KOPT-K1 (cell line): ENCODE measurements around the gene CCBE1.
"Not testable (repeated sequence)": the region's sequence is repeated elsewhere in the genome, so short reads cannot be mapped to it uniquely, and the experiment has no call there.

Source experiments
- H3K27ac ChIP-seq: fragments of 200-600 bp; sonication (generic); 2 replicates; pipeline ENCODE4 v1.5.1; 2016; ENCODE audit warnings: antibody characterized with exemption, mild to moderate bottlenecking, low read depth, low read length; ENCODE audit not compliant: poor library complexity, severe bottlenecking
- H3K36me3 ChIP-seq: fragments of 200-600 bp; sonication (generic); 2 replicates; pipeline ENCODE4 v1.5.1; 2017; ENCODE audit warnings: antibody characterized with exemption, mild to moderate bottlenecking, low read length, moderate library complexity; ENCODE audit not compliant: insufficient read depth
- H3K9me3 ChIP-seq: fragments of 200-600 bp; sonication (generic); 2 replicates; pipeline ENCODE4 v1.5.1; 2017; ENCODE audit warnings: antibody characterized with exemption, low read length, mild to moderate bottlenecking; ENCODE audit not compliant: insufficient read depth, poor library complexity, severe bottlenecking

Gene CCBE1

GRCh38 chr18:59697236-59697932, at the start of gene CCBE1:
CCBE1 (minus strand) TSS chr18:59697423.
- H3K27ac ChIP-seq, result no peak within 1 kb of the TSS
- peaks cover 25% of the 10 kb centered on the region for H3K9me3 ChIP-seq
- H3K36me3 ChIP-seq, result no peaks in the 10 kb centered on the region

- Histone ChIP-seq H3K9me3 (no peaks in the 10 kb centered on the region), H3K36me3 (no peaks in the 10 kb centered on the region), H3K27ac (no peak overlapping the region)
These were observed 47.1 kb upstream of the CCBE1 start for GRCh38 chr18:59744271-59744721.

- Histone ChIP-seq H3K27ac (no peak overlapping the region), H3K36me3 (no peaks in the 10 kb centered on the region), H3K9me3 (no peaks in the 10 kb centered on the region)
These were observed 46.3 kb upstream of the CCBE1 start for GRCh38 chr18:59743566-59743965.

GRCh38 chr18:59742325-59743111, 45.3 kb upstream of the CCBE1 start:
- Histone ChIP-seq H3K27ac (no peak overlapping the region), H3K9me3 (no peaks in the 10 kb centered on the region), H3K36me3 (no peaks in the 10 kb centered on the region)

- H3K9me3 ChIP-seq, result no peaks in the 10 kb centered on the region
- no peak overlapping the region for H3K27ac ChIP-seq
- no peaks in the 10 kb centered on the region for H3K36me3 ChIP-seq
These were observed 42.9 kb upstream of the CCBE1 start for GRCh38 chr18:59740141-59740540.

- H3K27ac ChIP-seq, result no peak overlapping the region
- no peaks in the 10 kb centered on the region for H3K9me3 ChIP-seq
- no peaks in the 10 kb centered on the region for H3K36me3 ChIP-seq
These were observed 40.6 kb upstream of the CCBE1 start for GRCh38 chr18:59737776-59738300.

GRCh38 chr18:59737335-59737734, 40.1 kb upstream of the CCBE1 start:
- not testable (repeated sequence) for H3K36me3 ChIP-seq, H3K9me3 ChIP-seq, H3K27ac ChIP-seq

- no peak overlapping the region for H3K27ac ChIP-seq
- H3K36me3 ChIP-seq, result no peaks in the 10 kb centered on the region
- no peaks in the 10 kb centered on the region for H3K9me3 ChIP-seq
These were observed 38.8 kb upstream of the CCBE1 start for GRCh38 chr18:59736061-59736460.

- Histone ChIP-seq H3K9me3 (no peaks in the 10 kb centered on the region), H3K36me3 (no peaks in the 10 kb centered on the region), H3K27ac (no peak overlapping the region)
These were observed 38.1 kb upstream of the CCBE1 start for GRCh38 chr18:59735269-59735860.

GRCh38 chr18:59733421-59733820, 36.2 kb upstream of the CCBE1 start:
- H3K27ac ChIP-seq, result no peak overlapping the region
- no peaks in the 10 kb centered on the region for H3K36me3 ChIP-seq
- no peaks in the 10 kb centered on the region for H3K9me3 ChIP-seq

- Histone ChIP-seq H3K27ac (no peak overlapping the region), H3K9me3 (no peaks in the 10 kb centered on the region), H3K36me3 (no peaks in the 10 kb centered on the region)
These were observed 33.7 kb upstream of the CCBE1 start for GRCh38 chr18:59730896-59731295.

GRCh38 chr18:59729781-59730180, 32.6 kb upstream of the CCBE1 start:
- Histone ChIP-seq H3K27ac (no peak overlapping the region), H3K36me3 (no peaks in the 10 kb centered on the region), H3K9me3 (no peaks in the 10 kb centered on the region)

- Histone ChIP-seq H3K27ac (no peak overlapping the region), H3K9me3 (no peaks in the 10 kb centered on the region)
These were observed 31.6 kb upstream of the CCBE1 start for GRCh38 chr18:59728816-59729215.

GRCh38 chr18:59725142-59725541, 27.9 kb upstream of the CCBE1 start:
- Histone ChIP-seq H3K27ac (no peak overlapping the region), H3K36me3 (no peaks in the 10 kb centered on the region), H3K9me3 (no peaks in the 10 kb centered on the region)

More at GRCh38 chr18:59728816-59729215, 31.6 kb upstream of the CCBE1 start:
- H3K36me3 ChIP-seq, result no peaks in the 10 kb centered on the region

GRCh38 chr18:59724103-59724502, 26.9 kb upstream of the CCBE1 start:
- no peaks in the 10 kb centered on the region for H3K9me3 ChIP-seq
- H3K27ac ChIP-seq, result no peak overlapping the region
- H3K36me3 ChIP-seq, result no peaks in the 10 kb centered on the region
